ENCODE results near the gene SLC16A12.

DNA sequence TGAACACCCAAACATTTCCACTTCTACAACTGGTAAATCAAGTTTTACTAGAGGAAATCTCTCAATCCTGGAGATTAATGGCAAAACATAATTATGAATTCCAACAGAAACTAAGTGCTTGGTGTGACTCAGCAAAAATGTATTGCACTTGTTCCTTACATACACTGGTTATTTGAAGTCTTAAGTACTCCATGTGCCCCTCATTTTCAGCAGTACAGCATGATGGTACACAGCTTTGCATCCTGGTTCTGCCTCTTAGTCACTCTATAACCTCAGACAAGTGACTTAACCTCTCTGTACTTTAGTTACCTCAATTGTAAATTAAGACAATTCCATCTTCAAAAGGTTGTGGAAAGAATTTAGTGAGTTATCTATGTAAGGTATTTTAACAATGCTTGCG lies 12.9 kb downstream of the SLC16A12 start:
- TF ChIP-seq POLR2AphosphoS5 (IDR thresholded peaks at IDR 0.05; ENCODE audit: low read depth, low read length) (no peak), TAF1 (IDR thresholded peaks at IDR 0.05; ENCODE audit: low read depth, low read length) (no peak), POLR2A (IDR thresholded peaks at IDR 0.05; ENCODE audit: low read depth, low read length) (no peak), SPI1 (IDR thresholded peaks at IDR 0.05; ENCODE audit: low read depth, low read length) (no peak), PAX5 (IDR thresholded peaks at IDR 0.05; ENCODE audit: insufficient read depth, low read length, severe bottlenecking) (no peak), POU2F2 (IDR thresholded peaks at IDR 0.05; ENCODE audit: low read depth, low read length) (no peak)
